GM12864 (cell line): ENCODE data around the gene DSTN.

ENCODE experiments used
- DNase-seq: peaks from one replicate; pipeline ENCODE4 v3.0.0-alpha.2; 2011; ENCODE audit warnings: low read depth
- H3K4me3 ChIP-seq: 2 replicates; pipeline ENCODE4 v1.5.1; 2011; ENCODE audit warnings: mild to moderate bottlenecking, low read depth, low read length, control low read depth
- TF ChIP-seq, protein P1 (sequence below): IDR thresholded peaks from 2 replicates; pipeline ENCODE4 v1.5.1; 2011; ENCODE audit warnings: low read depth, mild to moderate bottlenecking, moderate library complexity, low read length, control low read depth, inconsistent platforms; ENCODE audit errors: missing control alignments

The DSTN gene

DNA sequence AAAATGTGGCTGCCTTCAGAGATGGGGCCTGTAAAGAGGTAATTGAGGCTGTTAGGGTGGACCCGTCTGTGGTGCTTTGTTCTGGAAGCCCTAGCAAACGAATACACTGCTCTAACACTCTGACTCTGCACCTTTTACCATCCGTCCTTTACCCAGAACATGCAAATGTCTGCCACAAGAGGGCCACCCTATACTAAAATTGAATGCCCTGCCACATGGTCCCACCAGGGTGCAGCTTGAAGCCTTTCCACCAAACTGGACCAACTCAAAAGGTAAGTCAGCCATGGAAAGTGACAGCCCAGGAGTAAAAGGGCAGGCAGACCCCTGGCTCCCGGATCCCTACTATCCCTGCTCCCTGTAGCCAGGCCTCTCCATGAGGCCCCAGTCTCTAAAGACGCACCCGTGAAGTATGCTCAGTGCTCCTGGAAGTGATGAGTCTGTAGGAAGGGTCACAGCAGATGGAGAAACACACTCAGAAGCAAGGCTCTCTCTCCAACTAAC lies 32.9 kb upstream of the DSTN start:
- peak; percentile 38 for DNase-seq
- TF ChIP-seq, protein P1, sequence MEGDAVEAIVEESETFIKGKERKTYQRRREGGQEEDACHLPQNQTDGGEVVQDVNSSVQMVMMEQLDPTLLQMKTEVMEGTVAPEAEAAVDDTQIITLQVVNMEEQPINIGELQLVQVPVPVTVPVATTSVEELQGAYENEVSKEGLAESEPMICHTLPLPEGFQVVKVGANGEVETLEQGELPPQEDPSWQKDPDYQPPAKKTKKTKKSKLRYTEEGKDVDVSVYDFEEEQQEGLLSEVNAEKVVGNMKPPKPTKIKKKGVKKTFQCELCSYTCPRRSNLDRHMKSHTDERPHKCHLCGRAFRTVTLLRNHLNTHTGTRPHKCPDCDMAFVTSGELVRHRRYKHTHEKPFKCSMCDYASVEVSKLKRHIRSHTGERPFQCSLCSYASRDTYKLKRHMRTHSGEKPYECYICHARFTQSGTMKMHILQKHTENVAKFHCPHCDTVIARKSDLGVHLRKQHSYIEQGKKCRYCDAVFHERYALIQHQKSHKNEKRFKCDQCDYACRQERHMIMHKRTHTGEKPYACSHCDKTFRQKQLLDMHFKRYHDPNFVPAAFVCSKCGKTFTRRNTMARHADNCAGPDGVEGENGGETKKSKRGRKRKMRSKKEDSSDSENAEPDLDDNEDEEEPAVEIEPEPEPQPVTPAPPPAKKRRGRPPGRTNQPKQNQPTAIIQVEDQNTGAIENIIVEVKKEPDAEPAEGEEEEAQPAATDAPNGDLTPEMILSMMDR, result peak; percentile 88
- no peak overlapping the region for H3K4me3 ChIP-seq

DNA sequence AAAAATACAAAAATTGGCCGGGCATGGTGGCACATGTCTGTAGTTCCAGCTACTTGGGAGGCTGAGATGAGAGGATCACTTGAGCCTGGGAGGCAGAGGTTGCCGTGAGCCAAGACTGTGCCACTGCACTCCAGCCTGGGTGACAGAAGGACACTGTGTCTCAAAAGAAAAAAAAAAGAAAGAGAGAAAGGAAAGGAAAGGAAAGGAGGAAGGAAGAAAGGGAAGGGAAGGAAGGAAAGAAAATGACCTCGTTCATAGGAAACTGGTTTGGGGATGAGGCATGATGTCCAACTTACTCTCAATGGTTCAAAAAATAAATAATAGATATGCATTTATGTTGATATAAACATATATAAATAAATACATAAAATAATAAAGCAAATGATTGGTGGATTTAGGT lies 31.9 kb upstream of the DSTN start:
- no peak overlapping the region for H3K4me3 ChIP-seq
- DNase-seq, result no peak
- TF ChIP-seq, protein P1, result no peak

DNA sequence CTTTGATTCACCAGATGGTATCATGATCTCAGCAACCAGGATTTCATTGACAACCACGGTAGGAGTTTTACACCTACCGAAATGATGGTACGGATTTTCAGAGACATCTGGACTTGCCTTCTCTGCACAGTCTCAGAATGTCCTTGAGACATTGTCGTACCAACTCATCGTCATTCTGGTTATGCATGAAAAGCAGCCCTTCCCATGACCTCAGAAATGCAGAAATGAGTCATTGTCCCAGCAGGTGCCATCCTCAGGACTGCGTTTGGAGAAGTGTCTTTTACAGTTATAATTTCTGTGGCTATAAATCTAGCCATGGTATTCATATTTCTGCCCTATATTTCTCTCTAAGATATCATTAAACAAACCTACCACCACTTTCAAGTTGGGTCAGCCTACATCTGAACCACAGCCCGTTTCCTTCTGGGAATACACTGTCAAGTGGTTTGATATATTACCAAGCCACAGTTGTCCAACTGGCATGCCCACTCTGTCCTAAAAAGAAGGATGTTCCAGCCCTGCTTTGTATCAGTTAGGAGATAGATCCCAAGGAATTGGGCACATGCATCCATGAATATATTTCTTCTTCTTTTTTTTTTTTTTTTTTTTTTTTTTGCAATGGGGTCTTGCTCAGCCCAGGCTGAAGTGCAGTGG lies 31.2 kb upstream of the DSTN start:
- TF ChIP-seq, protein P1, result no peak
- peak; percentile 39 for DNase-seq
- H3K4me3 ChIP-seq, result no peak overlapping the region

DNA sequence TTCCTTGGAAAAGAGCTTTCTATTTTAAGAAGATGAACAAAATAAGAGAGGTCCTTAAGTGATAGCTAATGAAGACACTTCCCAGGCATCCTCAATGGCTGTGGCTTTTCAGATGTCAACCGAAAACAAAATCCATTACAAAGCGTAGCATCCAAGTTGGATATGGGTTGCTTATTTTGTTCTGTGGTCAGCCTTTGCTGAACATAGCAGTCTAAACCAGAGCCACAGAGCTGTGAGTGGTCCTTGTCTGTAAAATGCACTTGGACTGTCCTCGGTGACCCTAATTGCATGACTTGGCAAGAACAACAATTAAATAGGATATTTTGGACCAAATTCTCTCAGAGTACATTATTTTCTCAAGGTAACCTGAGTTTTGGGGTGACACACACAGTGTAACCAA lies 28.3 kb upstream of the DSTN start:
- TF ChIP-seq, protein P1, result no peak
- no peak overlapping the region for H3K4me3 ChIP-seq
- DNase-seq, result no peak

DNA sequence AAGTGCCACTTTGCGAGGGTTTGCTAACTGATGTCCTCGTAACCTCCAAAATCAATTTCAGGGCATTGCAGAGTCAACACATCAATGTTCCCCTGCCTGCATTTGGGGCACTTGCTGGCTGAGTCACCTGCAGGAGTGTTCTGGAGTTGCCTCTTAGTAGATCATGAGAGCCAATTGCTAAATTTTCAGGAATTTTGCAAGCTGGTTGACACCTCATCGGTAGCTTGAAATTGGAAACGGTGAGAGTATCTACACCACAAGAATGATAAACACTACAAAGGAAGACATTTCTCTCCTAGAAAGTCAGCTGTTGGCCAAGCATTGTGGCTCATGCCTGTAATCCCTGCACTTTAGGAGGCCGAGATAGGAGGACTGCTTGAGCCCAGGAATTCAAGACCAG lies 27.9 kb upstream of the DSTN start:
- no peak for DNase-seq
- TF ChIP-seq, protein P1, result no peak

DNA sequence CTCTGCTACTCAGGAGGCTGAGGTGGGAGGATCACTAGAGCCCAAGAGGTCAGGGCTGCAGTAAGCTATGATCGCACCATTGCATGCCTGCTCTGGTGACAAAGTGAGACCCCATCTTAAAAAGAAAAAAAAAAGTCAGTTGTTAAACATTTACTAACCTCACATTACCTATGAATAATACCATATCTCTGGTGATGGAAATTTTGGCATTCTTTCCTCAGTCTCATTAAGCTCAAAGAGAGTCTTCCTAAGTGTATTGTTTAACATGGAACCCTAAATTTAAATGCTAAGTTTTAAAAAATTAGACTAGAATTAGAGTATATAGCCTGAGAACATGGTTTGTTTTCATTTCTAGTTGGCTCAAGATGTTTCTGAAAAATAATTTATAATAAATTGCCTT lies 27.4 kb upstream of the DSTN start:
- no peak for DNase-seq
- H3K4me3 ChIP-seq, result no peak overlapping the region
- TF ChIP-seq, protein P1, result no peak

More for the DNA sequence above, 27.9 kb upstream of the DSTN start:
- no peak overlapping the region for H3K4me3 ChIP-seq

DNA sequence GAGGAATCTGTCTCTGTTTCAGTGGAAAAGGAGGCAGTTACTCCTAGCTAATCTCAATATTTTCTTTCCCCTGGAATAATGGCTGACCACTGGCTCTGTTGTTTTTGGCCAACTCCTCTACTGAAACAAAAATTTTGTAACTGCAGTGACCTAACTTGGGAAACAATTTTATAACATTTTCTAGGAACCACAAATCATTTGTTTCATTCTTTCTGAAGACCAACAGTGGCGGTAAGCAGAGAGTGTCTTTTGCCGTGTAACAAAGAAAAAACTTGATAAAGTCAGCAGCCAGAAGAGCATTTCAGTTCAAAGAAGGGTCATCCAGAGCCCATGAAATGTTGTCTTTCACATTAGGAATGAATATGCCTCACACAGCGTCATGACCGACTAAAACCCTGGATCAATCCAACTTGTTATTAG lies 26.9 kb upstream of the DSTN start:
- TF ChIP-seq, protein P1, result no peak
- H3K4me3 ChIP-seq, result no peak overlapping the region
- DNase-seq, result no peak
